Activated CD8-positive, alpha-beta T cell treated with anti-CD3 and anti-CD28 coated beads for 36 hours (primary cell): ENCODE data around the gene NBPF20. TPM values are rescaled to one million over a fixed set of nuclear protein-coding genes. Genes with fewer than 3 reads are reported as not detected.
A peak's percentile ranks its signal among the peaks of the same experiment; 100 is the strongest.
"Not testable (repeated sequence)": the region's sequence is repeated elsewhere in the genome, so short reads cannot be mapped to it uniquely, and the experiment has no call there.

Experiments used
- ATAC-seq: fragments of 200-7000 bp; cut with Tn5 transposase; one replicate; pipeline ENCODE4 v1.10.0; 2021; ENCODE audit warnings: mild to moderate bottlenecking, moderate library complexity
- CTCF ChIA-PET: fragments of 350-600 bp; sonication (Branson Sonifier 250); formaldehyde crosslinking; loops from one replicate; lab custom pipeline; 2021; ENCODE audit warnings: antibody characterized with exemption; lab: Charles Lee
- POLR2A ChIA-PET: fragments of 350-600 bp; sonication (Branson Sonifier 250); formaldehyde crosslinking; loops from one replicate; lab custom pipeline; 2021; ENCODE audit warnings: antibody characterized with exemption; lab: Charles Lee
- DNase-seq: peaks from one replicate; pipeline ENCODE4 v3.0.0-alpha.2; 2020
- H3K27ac Mint-ChIP-seq: one replicate; pipeline ENCODE4 v1.8.0; 2021; ENCODE audit warnings: mild to moderate bottlenecking, mixed read lengths
- H3K27me3 Mint-ChIP-seq: one replicate; pipeline ENCODE4 v1.8.0; 2021; ENCODE audit warnings: mixed read lengths
- H3K36me3 Mint-ChIP-seq: one replicate; pipeline ENCODE4 v1.8.0; 2021; ENCODE audit warnings: low read depth, mixed read lengths
- H3K4me1 Mint-ChIP-seq: one replicate; pipeline ENCODE4 v1.8.0; 2021; ENCODE audit warnings: low read depth, mixed read lengths
- H3K4me3 Mint-ChIP-seq: one replicate; pipeline ENCODE4 v1.8.0; 2021; ENCODE audit warnings: mild to moderate bottlenecking, moderate library complexity, mixed read lengths
- H3K9me3 Mint-ChIP-seq: one replicate; pipeline ENCODE4 v1.8.0; 2021; ENCODE audit warnings: mixed read lengths
- intact Hi-C: fragments of 100-400 bp; cut with micrococcal nuclease; formaldehyde crosslinking; loops from one replicate; pipeline ENCODE4 v1.10.0; 2022
- total RNA-seq, 2 experiments: library from RNA; stranded (reverse); gene quantifications; one replicate each; pipeline ENCODE4 v1.2.3, GENCODE V29; 2021

Gene NBPF20
- total RNA-seq, 2 experiments from 2014 or later, result 0.69 to 1.2 TPM

DNA sequence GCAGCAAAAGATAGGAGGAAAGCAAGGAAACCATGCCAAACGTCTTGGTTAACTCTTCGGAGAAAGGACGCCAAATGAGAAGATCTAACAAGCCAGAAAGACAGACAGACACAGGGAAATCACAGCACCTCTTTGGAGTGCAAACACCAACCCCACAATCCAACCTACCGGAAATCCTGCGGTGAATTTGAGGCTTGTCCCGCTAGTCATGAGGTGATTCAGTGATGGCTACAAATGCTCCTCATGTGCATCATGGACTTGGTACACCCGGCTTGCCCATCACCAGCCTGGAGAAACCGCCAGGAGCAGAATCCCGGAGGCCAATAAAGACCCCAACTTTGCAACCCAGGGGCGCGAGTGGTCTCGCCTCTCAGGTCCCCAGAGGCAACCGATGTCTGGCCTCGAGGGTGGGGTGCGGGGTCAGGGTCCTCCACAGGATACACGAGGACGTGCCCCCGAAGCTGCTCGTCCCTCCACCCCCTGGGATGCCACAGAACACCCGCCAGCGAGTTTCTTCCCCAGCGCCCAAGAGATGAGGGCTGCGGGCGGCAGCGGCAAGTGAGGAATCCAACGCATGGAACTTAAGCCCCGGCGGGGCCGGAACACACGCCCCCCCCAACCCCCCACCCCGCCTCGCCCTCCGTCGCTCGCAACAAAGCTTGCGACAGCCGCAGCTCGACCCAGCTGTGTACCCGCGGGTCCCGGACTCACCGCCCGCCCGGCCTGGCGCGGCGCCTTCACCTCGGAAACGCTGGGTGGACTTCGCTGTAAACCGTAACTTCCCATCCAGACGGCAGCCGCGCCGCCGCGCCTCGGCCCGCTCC lies 579 bp downstream of the NBPF20 start:
- intact Hi-C loops, POLR2A ChIA-PET, H3K36me3 Mint-ChIP-seq: not testable (repeated sequence)

DNA sequence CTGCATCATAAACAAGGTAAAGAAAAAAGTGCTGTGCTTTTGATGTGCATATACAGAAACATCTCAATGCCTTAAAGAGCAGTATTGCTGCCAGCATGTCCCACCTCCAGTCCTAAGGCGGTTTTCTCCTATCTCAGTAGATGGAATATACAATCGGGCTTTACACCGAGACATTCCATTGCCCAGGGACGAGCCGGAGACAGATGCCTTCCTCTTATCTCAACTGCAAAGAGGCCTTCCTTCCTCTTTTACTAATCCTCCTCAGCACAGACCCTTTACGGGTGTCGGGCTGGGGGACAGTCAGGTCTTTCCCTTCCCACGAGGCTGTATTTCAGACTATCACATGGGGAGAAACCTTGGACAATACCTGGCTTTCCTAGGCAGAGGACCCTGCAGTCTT lies 10.3 kb downstream of the NBPF20 start:
- H3K9me3 Mint-ChIP-seq, POLR2A ChIA-PET, intact Hi-C loops, H3K4me3 Mint-ChIP-seq, H3K4me1 Mint-ChIP-seq, CTCF ChIA-PET, DNase-seq, ATAC-seq, H3K27ac Mint-ChIP-seq, H3K27me3 Mint-ChIP-seq, H3K36me3 Mint-ChIP-seq: not testable (repeated sequence)

More for the DNA sequence above, 579 bp downstream of the NBPF20 start:
- H3K4me1 Mint-ChIP-seq, H3K9me3 Mint-ChIP-seq, CTCF ChIA-PET: not testable (repeated sequence)
- peak; percentile 75 for DNase-seq
- peak; percentile 77 for ATAC-seq
- peak overlapping the region; percentile 70 for H3K27ac Mint-ChIP-seq
- H3K4me3 Mint-ChIP-seq, result peak overlapping the region; percentile 85
- peaks cover 25% of the 10 kb centered on the region for H3K27me3 Mint-ChIP-seq

DNA sequence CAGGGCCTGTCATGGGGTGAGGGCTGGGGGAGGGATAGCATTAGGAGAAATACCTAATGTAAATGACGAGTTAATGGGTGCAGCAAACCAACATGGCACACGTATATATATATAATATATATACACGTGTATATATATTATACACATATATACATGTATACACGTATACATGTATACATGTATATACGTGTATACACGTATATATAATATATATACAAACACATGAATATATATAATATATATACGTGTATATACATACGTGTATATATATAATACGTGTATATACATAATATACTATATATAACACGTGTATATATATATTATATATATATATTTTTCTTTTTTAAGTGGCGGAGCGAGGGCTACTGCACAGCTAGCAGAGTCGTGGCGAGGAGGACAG lies 18.1 kb downstream of the NBPF20 start:
- intact Hi-C loops, POLR2A ChIA-PET, H3K4me3 Mint-ChIP-seq, H3K27ac Mint-ChIP-seq, CTCF ChIA-PET, DNase-seq, H3K36me3 Mint-ChIP-seq, H3K27me3 Mint-ChIP-seq, ATAC-seq, H3K9me3 Mint-ChIP-seq, H3K4me1 Mint-ChIP-seq: not testable (repeated sequence)

DNA sequence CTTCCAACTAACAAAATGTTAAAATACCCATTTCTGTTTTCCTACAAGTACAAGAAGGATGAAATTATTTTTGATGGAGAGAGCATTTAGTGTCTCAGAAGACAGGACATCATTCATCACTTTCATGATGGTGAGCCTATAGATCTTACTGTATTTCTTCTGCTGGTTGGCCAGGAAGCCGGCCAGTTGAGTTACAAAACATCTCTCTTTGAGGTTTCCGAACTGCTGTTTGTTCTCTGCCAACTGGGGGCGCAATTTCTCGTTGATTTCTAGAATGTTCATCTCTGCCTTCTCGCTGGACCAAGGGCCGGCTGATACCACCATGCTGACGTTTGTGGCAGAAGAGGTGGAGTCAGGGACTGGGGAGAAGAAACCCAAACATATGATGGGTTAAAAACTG lies 20.5 kb downstream of the NBPF20 start:
- H3K4me3 Mint-ChIP-seq, H3K36me3 Mint-ChIP-seq, H3K27ac Mint-ChIP-seq, CTCF ChIA-PET, H3K9me3 Mint-ChIP-seq, DNase-seq, POLR2A ChIA-PET, intact Hi-C loops, H3K27me3 Mint-ChIP-seq, H3K4me1 Mint-ChIP-seq, ATAC-seq: not testable (repeated sequence)

DNA sequence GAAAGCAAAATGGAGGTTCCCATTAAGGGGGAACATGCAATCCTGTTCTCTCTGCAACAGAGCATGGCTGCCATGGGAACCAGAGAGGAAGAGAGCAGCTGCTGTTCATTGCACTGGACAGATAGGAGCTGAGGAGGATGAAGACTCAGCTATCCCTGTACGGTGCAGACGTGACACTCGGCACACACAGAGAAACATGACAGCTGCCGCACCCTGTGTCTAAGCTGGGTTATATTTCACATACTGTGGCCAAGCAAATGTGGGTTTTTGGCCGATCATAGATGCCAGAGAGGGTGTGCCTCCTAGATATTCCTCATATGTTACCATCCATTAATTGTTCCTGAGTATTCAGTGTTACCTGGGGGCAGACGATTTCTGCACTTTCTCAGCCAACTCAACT lies 24.7 kb downstream of the NBPF20 start:
- CTCF ChIA-PET, H3K27ac Mint-ChIP-seq, intact Hi-C loops, DNase-seq, H3K4me3 Mint-ChIP-seq, H3K9me3 Mint-ChIP-seq, POLR2A ChIA-PET, H3K36me3 Mint-ChIP-seq, H3K27me3 Mint-ChIP-seq, H3K4me1 Mint-ChIP-seq, ATAC-seq: not testable (repeated sequence)

Other genes with a start within 250 kb of the NBPF20 start
- gene PPIAL4D, start 183.4 kb downstream of the NBPF20 start, total RNA-seq, result not detected
- gene GPR89A, start 182.4 kb upstream of the NBPF20 start, total RNA-seq, result 10 to 100 TPM; 23.1 to 26.4 TPM